ENCODE data around the gene ZNF219.

ZNF219 gene
- 4.5 to 90.1 (median 24.4) reads per million in 18 experiments for total RNA-seq

DNA sequence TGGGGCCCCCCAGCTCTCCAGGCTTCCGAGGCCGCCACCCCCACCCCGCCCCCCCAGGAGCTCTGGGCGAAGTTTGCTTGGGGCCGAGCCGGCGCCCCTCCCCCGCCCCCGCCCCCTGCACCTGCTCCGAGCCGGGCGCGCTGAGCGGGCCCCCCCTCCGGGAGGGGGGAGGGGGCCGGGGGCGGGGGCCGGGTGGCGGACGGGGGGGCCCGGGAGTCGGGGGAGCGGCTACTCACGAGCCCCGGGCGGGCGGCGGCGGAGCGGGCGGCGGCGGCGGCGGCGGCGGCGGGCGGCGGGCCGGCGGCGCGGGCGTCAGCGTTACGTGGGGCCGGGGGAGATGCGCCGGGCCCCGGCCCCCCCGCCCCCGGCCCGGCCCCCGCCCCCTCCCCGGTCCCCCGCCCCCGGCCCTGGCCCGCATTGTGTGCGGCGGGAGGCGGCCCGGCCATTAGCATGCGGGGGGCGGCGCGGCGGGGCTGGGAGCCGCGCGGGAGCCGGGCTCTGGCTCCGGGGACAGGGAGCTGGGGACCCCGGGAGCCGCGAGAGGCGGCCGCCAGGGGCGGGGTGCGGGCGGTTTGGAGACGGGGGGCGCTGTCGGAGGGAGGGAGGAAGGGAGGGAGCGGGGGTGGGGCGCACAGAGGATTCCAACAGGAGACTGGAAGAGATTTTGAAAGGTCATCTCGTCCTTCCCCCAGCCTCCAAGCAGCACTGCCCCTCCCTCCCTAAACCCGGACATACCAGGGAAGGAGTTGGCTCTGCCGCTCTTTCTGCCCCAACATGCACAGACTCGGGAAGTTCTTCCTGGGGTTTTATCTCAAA lies at the start of gene ZNF219:
Gene ZNF219, minus strand, starts transcription at position 580 of the 816 bp plus-strand sequence. CDS start 5,064 bp downstream, outside the sequence.
- peak; percentile 25 to 46 for DNase-seq

GRCh38 chr14:21145437-21145836 lies 47.0 kb upstream of the ZNF219 start:
- DNase-seq: no peak

DNA sequence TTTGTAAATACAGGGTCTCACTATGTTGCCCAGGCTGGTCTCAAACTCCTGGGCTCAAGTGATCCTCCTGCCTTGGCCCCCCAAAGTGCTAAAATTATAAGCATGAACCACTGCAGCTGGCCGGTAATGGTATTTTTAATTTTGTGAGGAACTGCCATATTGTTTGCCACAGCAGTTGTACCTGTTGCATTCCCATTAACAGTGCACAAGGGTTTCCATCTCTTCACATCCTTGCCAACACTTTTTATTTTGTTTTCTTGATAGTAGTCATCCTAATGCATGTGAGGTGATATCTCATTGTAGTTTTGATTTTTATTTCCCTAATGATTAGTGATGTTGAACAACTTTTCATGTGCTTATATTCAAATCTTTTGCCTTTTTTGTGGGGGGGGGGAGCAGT lies 43.9 kb upstream of the ZNF219 start:
- no peak for DNase-seq

DNA sequence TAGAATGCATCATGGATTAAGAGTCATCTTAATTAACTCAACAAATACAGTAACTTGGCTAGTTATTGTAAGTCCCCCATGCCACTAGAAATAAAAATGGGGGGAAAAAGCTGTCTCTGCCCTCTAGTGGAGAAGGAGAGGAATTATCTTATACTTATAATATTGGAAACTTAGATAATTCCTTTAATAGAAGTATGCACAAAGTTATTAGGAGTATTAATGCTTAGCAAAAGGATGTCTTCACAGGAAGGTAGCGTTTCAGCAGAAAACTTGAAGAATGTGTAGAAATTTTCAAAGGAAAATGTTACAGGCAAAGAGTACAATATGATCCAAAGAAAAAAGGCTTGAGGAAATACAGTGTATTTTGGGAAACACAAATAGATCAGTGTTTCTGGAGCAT lies 37.6 kb upstream of the ZNF219 start:
- peak; percentile 5 to 12 for DNase-seq

GRCh38 chr14:21133901-21134300 lies 35.4 kb upstream of the ZNF219 start:
- DNase-seq: no peak

DNA sequence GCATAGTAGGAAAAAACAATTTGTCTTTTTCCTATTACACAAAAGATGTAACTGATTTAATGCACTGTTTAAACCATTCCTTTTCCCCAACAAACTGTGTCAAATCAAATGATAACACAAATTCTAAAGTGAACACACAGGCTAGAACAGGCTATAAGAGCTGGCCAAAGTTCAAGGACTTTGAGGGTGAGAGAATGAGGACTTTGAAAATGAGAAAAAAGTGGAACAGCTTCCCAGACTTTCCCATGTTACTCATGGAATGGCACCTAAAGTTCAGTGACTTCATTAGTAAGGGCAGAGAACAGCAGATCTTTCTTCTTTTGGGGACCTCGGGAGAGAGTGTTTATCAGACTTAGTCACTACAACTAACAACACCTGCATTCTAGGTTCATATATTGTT lies 25.0 kb upstream of the ZNF219 start:
- no peak for DNase-seq

- DNase-seq: no peak
These were observed 22.7 kb upstream of the ZNF219 start for GRCh38 chr14:21121122-21121521.

GRCh38 chr14:21120686-21121085 lies 22.2 kb upstream of the ZNF219 start:
- peak; percentile 40 to 73 for DNase-seq

DNA sequence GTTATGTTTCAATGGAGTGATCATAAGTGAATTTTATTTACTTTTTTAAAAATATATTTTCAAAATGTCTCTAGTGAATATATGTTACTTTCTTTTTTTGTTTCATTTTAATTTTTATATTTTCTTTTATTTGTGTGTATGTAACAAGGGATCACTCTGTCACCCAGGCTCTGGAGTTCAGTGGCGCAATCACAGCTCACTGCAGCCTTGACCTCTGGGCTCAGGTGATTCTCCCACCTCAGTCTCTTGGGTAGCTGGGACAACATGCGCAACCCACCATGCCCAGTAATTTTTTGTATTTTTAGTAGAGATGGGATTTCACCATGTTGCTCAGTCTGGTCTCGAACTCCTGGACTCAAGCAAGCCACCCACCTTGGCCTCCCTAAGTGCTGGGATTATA lies 20.5 kb upstream of the ZNF219 start:
- DNase-seq: no peak

DNA sequence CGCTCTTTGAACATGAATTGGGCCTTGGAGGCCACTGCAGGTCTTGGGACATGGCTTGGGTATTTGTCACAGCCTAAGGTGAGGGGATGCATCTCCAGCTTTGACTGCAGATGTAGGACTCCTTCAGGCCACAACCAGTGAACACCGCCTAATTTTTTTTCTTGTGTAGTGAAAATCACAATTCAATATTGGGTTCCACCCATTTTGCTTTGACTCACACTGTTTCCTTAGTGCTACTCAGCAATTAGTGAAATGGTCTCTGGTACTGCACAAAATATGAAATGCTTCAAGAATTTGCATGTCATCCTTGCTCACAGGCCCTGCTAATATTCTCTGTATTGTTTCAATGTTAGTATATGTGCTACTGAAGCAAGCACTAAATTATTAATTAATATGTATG lies 14.9 kb upstream of the ZNF219 start:
- DNase-seq: no peak

DNA sequence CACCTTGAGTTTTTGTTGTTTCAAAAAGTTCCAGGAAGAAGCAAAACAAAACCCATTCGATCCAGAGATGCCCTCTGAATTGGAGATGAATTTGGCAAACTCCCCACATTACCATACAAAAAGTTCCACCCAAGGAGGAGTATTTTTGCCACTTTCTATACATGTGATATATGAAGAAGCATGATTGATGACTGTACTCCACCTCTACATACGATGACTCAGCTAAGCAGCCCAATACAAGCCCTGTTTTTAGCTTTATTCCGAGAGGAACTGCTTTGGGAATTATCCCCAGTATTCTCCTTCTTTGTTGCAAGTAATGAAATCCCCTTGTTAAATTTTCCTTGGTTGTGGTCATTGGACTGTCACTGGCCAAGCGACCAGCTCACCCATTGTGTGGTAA lies 13.8 kb upstream of the ZNF219 start:
- DNase-seq: no peak

GRCh38 chr14:21109377-21110138 lies 11.1 kb upstream of the ZNF219 start:
- DNase-seq: no peak

GRCh38 chr14:21108791-21109190 lies 10.3 kb upstream of the ZNF219 start:
- no peak for DNase-seq

DNA sequence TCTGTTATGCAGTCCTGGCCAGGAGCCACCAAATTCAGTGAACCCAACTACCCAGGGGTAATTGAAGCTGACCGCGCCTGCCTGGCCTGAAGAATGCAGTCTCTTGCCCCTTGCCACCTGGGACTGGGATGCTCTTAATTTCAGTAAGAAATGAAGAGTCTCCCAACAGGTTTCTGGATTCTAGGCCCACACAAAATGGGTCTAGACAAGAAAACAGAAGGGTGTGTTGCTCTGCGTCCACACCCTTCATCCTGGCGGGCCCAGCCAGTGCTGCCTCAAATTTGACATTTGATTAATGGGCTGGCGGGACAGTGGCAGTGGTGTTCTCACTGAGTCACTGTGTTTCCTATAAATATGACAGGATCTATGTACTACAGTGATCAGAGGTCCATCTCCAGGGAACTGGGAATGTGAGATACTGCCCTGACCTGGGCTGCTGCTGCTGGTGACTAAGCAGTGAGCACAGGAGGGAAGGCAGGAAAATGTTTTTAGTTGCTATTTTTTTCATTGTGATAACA lies 8.9 kb upstream of the ZNF219 start:
- no peak for DNase-seq

DNA sequence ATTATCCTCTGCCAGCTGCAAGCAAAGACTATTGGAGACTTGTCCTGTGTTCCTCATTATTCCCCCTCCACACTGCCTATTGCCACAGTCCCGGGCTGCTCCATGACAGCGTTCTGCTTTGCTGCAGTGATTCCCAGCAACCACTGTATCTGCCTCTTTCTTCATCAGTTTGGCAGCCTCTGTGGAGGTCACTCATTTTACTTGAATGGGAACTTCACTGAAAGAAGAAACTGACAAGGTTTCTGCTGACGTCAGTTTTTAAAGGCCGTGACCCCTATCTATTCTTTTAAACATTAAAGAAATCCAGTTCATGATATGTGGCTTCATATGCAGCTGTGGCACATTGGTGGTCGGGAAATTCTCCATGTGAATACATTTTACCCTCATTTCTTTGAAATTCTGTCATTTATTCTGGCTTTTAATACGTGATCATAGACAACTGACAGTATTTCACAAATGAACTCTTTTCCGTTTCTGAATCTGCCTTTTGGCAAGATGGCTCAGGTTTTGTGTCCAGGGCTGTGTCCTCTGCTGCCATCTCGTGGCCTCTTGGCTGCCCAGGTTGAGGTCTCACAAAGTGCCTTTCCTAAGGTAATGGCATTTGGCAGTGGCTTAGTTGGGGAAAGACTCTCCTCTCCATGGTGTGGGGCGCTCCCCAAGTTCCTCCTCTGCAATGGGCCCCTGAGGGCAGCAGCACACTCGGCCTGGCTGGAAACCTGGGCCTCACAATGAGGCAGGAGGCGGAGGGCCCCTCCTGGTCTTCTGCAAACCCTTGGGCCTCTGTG lies 8.2 kb upstream of the ZNF219 start:
- DNase-seq: peak; percentile 82 to 89

DNA sequence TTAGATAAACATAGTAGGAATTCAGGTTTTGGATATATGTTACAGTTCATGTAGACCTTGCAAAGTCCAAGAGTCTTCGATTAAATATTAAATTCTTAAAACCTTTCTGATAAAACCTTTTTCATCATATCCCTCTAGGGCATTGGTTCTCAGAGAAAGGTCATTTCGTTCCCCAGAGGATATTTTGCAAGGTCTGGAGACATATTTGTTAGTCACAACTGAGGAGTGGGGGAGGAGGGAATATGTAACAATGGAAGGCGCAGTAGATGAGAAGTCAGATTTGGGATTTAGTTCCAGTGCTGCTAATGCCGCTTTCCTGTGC lies 7.7 kb upstream of the ZNF219 start:
- peak in 1 of 2 donors; percentile 78 for DNase-seq

GRCh38 chr14:21105095-21105494 lies 6.6 kb upstream of the ZNF219 start:
- DNase-seq: peak; percentile 28 to 38

- DNase-seq: peak; percentile 66 to 78
These were observed 6.1 kb upstream of the ZNF219 start for GRCh38 chr14:21104448-21105060.

- DNase-seq: peak; percentile 98
These were observed 5.4 kb upstream of the ZNF219 start for GRCh38 chr14:21103710-21104447.

GRCh38 chr14:21103411-21103709 lies 4.9 kb upstream of the ZNF219 start:
- no peak for DNase-seq

- DNase-seq: no peak
These were observed 4.3 kb upstream of the ZNF219 start for GRCh38 chr14:21102521-21103410.

Data from inflammatory macrophage (primary cell).